Karpas-422 (cell line): ENCODE data around the gene SORCS2. TPM values are rescaled to one million over a fixed set of nuclear protein-coding genes. Genes with fewer than 3 reads are reported as not detected.

Experiments
- DNase-seq: peaks from one replicate; pipeline ENCODE4 v3.0.0-alpha.2; 2015
- H2AFZ ChIP-seq: fragments of 200-600 bp; sonication (generic); 2 replicates; pipeline ENCODE4 v1.6.1; 2014; ENCODE audit warnings: antibody characterized with exemption, low read length, mixed read lengths
- H3K27ac ChIP-seq: fragments of 200-600 bp; sonication (generic); 2 replicates; pipeline ENCODE4 v1.5.1; 2014; ENCODE audit warnings: mild to moderate bottlenecking, low read length, moderate library complexity
- H3K27me3 ChIP-seq: fragments of 200-600 bp; sonication (generic); 2 replicates; pipeline ENCODE4 v1.6.1; 2014; ENCODE audit warnings: low read length, mixed read lengths
- H3K36me3 ChIP-seq: fragments of 200-600 bp; sonication (generic); 2 replicates; pipeline ENCODE4 v1.6.1; 2014; ENCODE audit warnings: low read length, mixed read lengths; ENCODE audit not compliant: insufficient read depth
- H3K4me1 ChIP-seq: fragments of 200-600 bp; sonication (generic); 2 replicates; pipeline ENCODE4 v1.6.1; 2014; ENCODE audit warnings: mild to moderate bottlenecking, low read length, mixed read lengths
- H3K4me2 ChIP-seq: fragments of 200-600 bp; sonication (generic); 2 replicates; pipeline ENCODE4 v1.6.1; 2014; ENCODE audit warnings: low read length, low read depth, mild to moderate bottlenecking; ENCODE audit not compliant: poor library complexity, severe bottlenecking
- H3K4me3 ChIP-seq: fragments of 200-600 bp; sonication (generic); 2 replicates; pipeline ENCODE4 v1.5.1; 2014; ENCODE audit warnings: mild to moderate bottlenecking, antibody characterized with exemption, low read length, mixed read lengths
- H3K79me2 ChIP-seq: fragments of 200-600 bp; sonication (generic); 2 replicates; pipeline ENCODE4 v1.6.1; 2014; ENCODE audit warnings: mild to moderate bottlenecking, low read length, mixed read lengths
- H3K9ac ChIP-seq: fragments of 200-600 bp; sonication (generic); 2 replicates; pipeline ENCODE4 v1.6.0; 2014; ENCODE audit warnings: low read length
- H3K9me2 ChIP-seq: fragments of 200-600 bp; sonication (generic), shearing (Covaris generic); replicated peaks from 2 replicates; pipeline ENCODE4 v1.6.0; 2014; ENCODE audit warnings: mild to moderate bottlenecking, low read length, moderate library complexity; ENCODE audit not compliant: insufficient read depth
- H3K9me3 ChIP-seq: fragments of 300-700, 200-600 bp; sonication (generic); 2 replicates; pipeline ENCODE4 v1.6.1; 2014; ENCODE audit warnings: low read length, mixed read lengths
- H4K20me1 ChIP-seq: fragments of 200-600 bp; sonication (generic); 2 replicates; pipeline ENCODE4 v1.6.1; 2014; ENCODE audit warnings: mild to moderate bottlenecking, antibody characterized with exemption, low read length, low read depth; ENCODE audit not compliant: insufficient read depth
- total RNA-seq: library from RNA; depleted of rRNA; stranded (reverse); fragments of >200 nt; shearing (Covaris generic); gene quantifications from 2 replicates; pipeline ENCODE4 v1.2.3, GENCODE V29; 2014; ENCODE audit warnings: low replicate concordance

Gene SORCS2
- total RNA-seq, 1 experiment from 2014 or later, result not detected

DNA sequence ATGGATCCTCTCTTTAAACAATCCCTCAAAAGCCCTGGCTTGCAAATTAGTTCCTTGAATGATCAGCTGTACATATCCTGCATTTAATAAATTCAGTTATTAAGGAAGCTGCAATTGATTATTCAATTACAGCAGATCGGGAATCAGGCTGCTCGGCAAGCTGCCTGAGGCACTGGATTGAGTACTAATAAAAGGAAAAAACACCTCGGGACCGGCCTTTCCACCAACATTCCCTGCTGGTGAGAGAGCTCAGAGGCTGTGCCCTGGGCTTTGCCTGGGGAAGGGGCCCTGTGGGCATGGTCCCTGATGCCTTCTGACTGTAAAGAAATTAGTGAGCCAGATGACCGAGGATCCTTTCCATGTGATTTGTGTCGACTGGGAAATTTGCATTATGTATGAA is 69.2 kb downstream of the SORCS2 start:
- DNase-seq, result no peak
- Histone ChIP-seq H3K9me3 (no peaks in the 10 kb centered on the region), H3K4me1 (peaks cover 14% of the 10 kb centered on the region), H3K79me2 (no peaks in the 10 kb centered on the region), H3K27me3 (no peaks in the 10 kb centered on the region), H3K27ac (no peak overlapping the region), H3K9ac (no peak overlapping the region), H3K9me2 (no peaks in the 10 kb centered on the region), H3K36me3 (no peaks in the 10 kb centered on the region), H2AFZ (no peak overlapping the region), H3K4me3 (no peak overlapping the region), H4K20me1 (no peaks in the 10 kb centered on the region), H3K4me2 (no peak overlapping the region)

DNA sequence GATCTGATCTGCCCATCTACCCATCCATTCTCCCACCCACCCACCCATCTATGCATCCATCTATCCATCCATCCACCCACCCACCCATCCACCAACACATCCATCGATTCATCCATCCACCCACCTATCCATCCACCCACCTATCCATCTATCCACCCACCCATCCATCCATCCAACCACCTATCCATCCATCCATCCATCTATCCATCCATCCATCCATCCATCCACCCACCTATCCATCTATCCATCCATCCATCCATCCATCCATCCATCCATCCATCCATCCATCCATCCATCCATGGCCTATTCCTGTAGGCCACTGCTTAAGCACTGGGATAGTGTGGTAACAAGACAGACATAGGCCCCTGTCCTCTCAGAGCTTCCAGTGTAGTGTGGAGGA is 69.8 kb downstream of the SORCS2 start:
- Histone ChIP-seq H3K9me3 (no peaks in the 10 kb centered on the region), H3K36me3 (no peaks in the 10 kb centered on the region), H4K20me1 (no peaks in the 10 kb centered on the region), H3K4me3 (no peak overlapping the region), H3K9ac (no peak overlapping the region), H2AFZ (no peak overlapping the region), H3K9me2 (no peaks in the 10 kb centered on the region), H3K27me3 (no peaks in the 10 kb centered on the region), H3K4me2 (no peak overlapping the region), H3K27ac (no peak overlapping the region), H3K79me2 (no peaks in the 10 kb centered on the region), H3K4me1 (peaks cover 8% of the 10 kb centered on the region; the same call in 1 of the 2 replicates)
- no peak for DNase-seq

DNA sequence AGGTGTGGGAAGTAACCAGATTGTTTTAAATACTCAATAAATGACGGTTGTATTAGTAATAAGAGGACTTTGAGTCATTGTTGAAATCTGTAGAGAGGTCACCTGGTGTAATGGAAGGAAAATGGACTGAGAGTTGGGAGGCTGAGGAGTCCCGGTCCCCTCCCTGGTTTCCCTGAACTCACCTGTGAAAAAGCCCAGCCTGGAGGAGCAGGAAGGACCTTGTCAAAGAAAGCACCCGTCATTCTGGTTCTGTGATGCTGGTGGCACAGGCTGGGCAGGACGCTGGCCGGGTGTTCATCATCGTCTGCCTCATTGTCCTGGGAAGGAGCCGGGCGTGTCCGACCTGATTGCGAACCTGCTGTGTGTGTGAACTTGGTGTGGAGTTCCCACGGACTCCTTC is 70.8 kb downstream of the SORCS2 start:
- Histone ChIP-seq H3K27ac (no peak overlapping the region), H3K27me3 (no peaks in the 10 kb centered on the region), H3K36me3 (no peaks in the 10 kb centered on the region), H3K4me3 (no peak overlapping the region), H3K4me1 (peaks cover 8% of the 10 kb centered on the region; the same call in 1 of the 2 replicates), H3K9ac (no peak overlapping the region), H3K79me2 (no peaks in the 10 kb centered on the region), H3K4me2 (no peak overlapping the region), H3K9me2 (no peaks in the 10 kb centered on the region), H2AFZ (no peak overlapping the region), H4K20me1 (no peaks in the 10 kb centered on the region), H3K9me3 (no peaks in the 10 kb centered on the region)
- DNase-seq, result no peak

DNA sequence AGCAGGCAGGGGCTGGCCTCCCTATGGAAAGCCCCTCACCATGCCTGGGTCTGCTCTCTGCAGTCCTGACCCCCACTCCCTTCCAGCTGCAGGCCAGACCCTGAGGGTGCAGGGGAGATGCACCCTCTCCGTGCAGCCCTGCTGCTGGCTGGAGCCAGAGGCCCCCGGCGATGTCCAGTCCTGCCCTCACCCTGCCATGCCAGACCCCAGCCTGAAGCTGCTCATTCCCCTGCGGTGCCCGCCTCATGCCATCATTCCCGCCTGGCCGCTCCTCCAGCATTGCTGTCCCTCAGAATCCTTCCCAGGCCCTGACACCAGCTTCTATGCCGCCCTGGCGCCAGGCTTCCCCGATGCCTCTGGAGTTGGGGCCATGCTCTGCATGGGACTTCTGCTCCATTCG is 72.4 kb downstream of the SORCS2 start:
- H3K4me1 ChIP-seq, result peaks cover 2% of the 10 kb centered on the region; the same call in 1 of the 2 replicates
- no peaks in the 10 kb centered on the region for H3K27me3 ChIP-seq
- DNase-seq, result no peak
- no peaks in the 10 kb centered on the region for H3K9me3 ChIP-seq
- H3K79me2 ChIP-seq, result no peaks in the 10 kb centered on the region
- no peak overlapping the region for H3K27ac ChIP-seq
- H4K20me1 ChIP-seq, result no peaks in the 10 kb centered on the region
- no peak overlapping the region for H3K4me2 ChIP-seq
- no peaks in the 10 kb centered on the region for H3K36me3 ChIP-seq
- no peak overlapping the region for H3K9ac ChIP-seq
- no peak overlapping the region for H2AFZ ChIP-seq
- no peaks in the 10 kb centered on the region for H3K9me2 ChIP-seq
- H3K4me3 ChIP-seq, result no peak overlapping the region

DNA sequence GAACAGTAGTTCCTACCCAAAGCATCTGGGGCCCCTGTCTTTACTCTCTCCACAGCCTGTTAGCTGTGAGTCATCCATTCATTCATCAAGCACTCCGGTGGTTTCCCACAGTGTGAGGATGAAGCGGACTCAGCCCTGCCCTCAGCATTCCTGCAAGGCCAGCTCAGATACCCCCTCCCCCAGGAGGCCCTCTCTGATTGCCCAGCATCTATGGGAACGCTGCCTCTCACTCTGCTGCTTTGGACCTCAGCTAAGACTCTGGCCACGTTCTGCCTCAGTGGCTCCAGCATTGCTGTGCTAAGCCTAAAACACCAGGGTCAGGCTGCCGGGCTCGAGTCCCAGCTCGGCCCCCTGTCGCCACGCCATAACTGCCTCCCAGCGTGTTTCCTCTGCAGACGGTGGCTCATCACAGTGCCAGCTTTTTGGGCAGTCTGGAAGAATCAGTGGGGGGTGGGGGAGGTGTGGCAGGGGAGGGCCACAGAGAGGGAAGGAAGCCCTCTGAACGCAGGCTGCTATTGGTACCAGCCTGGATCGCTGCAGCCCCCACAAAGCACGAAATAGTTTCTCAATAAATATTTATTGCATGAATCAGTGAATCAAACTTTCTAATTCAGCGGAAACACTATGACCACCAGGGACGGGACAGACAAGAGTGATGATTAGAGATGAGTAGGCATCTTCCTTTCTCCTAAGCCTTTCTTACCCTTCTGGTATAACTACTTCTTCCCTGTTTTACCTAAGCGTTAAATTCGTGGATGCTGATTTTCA is 74.4 kb downstream of the SORCS2 start:
- DNase-seq, result no peak
- no peaks in the 10 kb centered on the region for H4K20me1 ChIP-seq
- H3K4me1 ChIP-seq, result no peaks in the 10 kb centered on the region
- no peak overlapping the region for H3K4me2 ChIP-seq
- no peaks in the 10 kb centered on the region for H3K36me3 ChIP-seq
- no peaks in the 10 kb centered on the region for H3K9me2 ChIP-seq
- no peak overlapping the region for H3K4me3 ChIP-seq
- no peak overlapping the region for H2AFZ ChIP-seq
- no peak overlapping the region for H3K9ac ChIP-seq
- no peaks in the 10 kb centered on the region for H3K79me2 ChIP-seq
- H3K9me3 ChIP-seq, result no peaks in the 10 kb centered on the region
- no peaks in the 10 kb centered on the region for H3K27me3 ChIP-seq
- H3K27ac ChIP-seq, result no peak overlapping the region

DNA sequence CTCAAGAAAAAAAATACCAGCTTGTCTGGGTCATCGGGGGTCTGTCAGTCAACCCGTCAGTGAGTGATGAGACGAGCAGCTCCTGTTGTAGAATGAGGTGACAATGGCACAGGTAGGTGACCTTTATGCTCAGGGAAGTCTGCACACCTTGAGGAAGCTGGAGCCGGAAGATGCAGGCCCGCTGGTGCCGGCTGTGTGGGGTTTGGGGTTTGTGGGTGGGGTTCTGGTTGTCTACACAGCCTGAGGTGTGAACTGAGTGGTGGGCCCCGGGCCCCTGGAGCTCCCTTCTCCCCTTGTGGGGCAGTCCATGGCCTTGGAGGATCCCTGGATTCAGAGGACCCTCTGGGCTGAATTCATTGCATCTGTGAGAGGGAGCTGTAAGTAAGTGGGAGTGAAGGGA is 75.5 kb downstream of the SORCS2 start:
- H3K27ac ChIP-seq, result no peak overlapping the region
- H3K36me3 ChIP-seq, result no peaks in the 10 kb centered on the region
- no peaks in the 10 kb centered on the region for H3K9me2 ChIP-seq
- no peak overlapping the region for H3K4me3 ChIP-seq
- H3K4me1 ChIP-seq, result no peaks in the 10 kb centered on the region
- no peaks in the 10 kb centered on the region for H3K79me2 ChIP-seq
- no peaks in the 10 kb centered on the region for H4K20me1 ChIP-seq
- H3K9ac ChIP-seq, result no peak overlapping the region
- H2AFZ ChIP-seq, result no peak overlapping the region
- no peaks in the 10 kb centered on the region for H3K27me3 ChIP-seq
- no peaks in the 10 kb centered on the region for H3K9me3 ChIP-seq
- DNase-seq, result no peak
- H3K4me2 ChIP-seq, result no peak overlapping the region

DNA sequence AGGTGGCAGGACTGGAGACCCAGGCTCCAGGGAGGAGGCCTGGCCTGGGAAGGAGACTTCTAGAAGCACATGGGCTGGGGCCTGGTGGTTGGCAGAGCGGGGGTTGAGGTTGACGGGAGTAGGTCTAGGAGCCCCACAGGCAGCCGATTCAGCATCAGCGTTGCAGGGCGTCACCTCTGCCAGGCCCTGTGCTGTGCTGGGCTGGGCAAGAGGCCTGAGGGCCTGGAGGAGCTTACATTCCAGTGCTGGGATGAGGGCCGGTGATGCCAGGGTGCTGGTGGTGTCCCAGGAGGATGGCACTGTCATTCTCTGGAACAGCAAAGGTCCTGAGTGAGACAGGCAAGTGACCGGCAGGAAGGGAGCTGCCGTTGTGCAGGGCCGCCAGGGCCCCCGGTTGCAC is 76.6 kb downstream of the SORCS2 start:
- no peak overlapping the region for H2AFZ ChIP-seq
- H3K79me2 ChIP-seq, result no peaks in the 10 kb centered on the region
- no peaks in the 10 kb centered on the region for H3K9me2 ChIP-seq
- no peak overlapping the region for H3K4me2 ChIP-seq
- H3K4me3 ChIP-seq, result no peak overlapping the region
- no peaks in the 10 kb centered on the region for H3K27me3 ChIP-seq
- no peaks in the 10 kb centered on the region for H4K20me1 ChIP-seq
- DNase-seq, result no peak
- no peaks in the 10 kb centered on the region for H3K9me3 ChIP-seq
- no peak overlapping the region for H3K27ac ChIP-seq
- no peaks in the 10 kb centered on the region for H3K4me1 ChIP-seq
- no peak overlapping the region for H3K9ac ChIP-seq
- no peaks in the 10 kb centered on the region for H3K36me3 ChIP-seq

DNA sequence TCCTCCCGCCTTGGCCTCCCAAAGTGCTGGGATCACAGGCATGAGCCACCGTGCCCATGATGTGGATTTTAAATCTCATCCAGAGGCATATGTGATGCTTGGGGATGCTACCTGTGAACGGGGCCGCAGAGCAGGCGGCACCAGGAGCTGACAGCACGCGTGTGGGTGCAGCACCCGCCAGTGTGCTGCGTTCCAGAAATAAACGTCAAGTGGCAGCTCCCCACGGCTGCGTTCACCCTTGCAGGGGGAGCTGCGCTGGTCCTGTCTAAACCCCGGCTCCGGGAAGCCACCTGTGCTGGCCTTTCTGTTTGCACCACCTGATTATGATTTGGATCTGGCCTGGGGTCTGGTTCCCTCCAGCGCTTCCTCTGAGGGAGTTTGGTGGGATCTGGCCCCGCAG is 77.8 kb downstream of the SORCS2 start:
- H3K36me3 ChIP-seq, result no peaks in the 10 kb centered on the region
- H3K9me3 ChIP-seq, result no peaks in the 10 kb centered on the region
- H3K4me2 ChIP-seq, result no peak overlapping the region
- H3K4me1 ChIP-seq, result no peaks in the 10 kb centered on the region
- H3K9me2 ChIP-seq, result no peaks in the 10 kb centered on the region
- no peaks in the 10 kb centered on the region for H3K27me3 ChIP-seq
- H3K9ac ChIP-seq, result no peak overlapping the region
- no peak overlapping the region for H3K4me3 ChIP-seq
- H4K20me1 ChIP-seq, result no peaks in the 10 kb centered on the region
- H2AFZ ChIP-seq, result no peak overlapping the region
- no peaks in the 10 kb centered on the region for H3K79me2 ChIP-seq
- DNase-seq, result no peak
- no peak overlapping the region for H3K27ac ChIP-seq
